GM12865 (cell line): ENCODE results near the gene NFATC1.
A peak's percentile ranks its signal among the peaks of the same experiment; 100 is the strongest.

Experiments used
- DNase-seq: peaks from one replicate; pipeline ENCODE4 v3.0.0; 2010; ENCODE audit warnings: low read depth
- H3K4me3 ChIP-seq: 2 replicates; pipeline ENCODE4 v1.5.1; 2011; ENCODE audit warnings: mild to moderate bottlenecking, low read depth, low read length, control low read depth
- CTCF ChIP-seq: IDR thresholded peaks from 2 replicates; pipeline ENCODE4 v1.5.1; 2011; ENCODE audit warnings: low read length, control low read depth, low read depth, inconsistent platforms; ENCODE audit not compliant: insufficient read depth; ENCODE audit errors: missing control alignments

NFATC1 gene

GRCh38 chr18:79388043-79388442 is 7.7 kb upstream of the NFATC1 start:
- DNase-seq: no peak
- H3K4me3 ChIP-seq: no peak overlapping the region
- no peak for TF ChIP-seq CTCF

DNA sequence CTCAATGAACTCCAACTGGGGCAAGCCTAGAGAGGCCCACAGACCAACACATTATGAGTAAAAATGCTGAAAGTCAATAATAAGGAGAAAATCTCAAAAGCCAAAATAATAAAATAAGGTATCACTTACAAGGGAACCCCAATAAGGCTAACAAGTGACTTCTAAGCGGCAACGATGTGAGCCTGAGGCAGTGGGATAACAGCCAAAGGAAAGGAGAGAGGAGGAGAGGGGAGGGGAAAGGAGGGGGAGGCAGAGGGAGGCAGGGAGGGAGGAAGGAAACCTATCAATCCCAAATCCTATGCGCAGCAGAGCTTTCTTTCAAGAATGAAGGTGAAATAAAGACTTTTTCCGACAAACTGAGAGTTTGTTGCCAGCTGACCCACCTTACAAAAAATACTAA is 6.0 kb upstream of the NFATC1 start:
- no peak for TF ChIP-seq CTCF
- no peak overlapping the region for H3K4me3 ChIP-seq
- DNase-seq: no peak

DNA sequence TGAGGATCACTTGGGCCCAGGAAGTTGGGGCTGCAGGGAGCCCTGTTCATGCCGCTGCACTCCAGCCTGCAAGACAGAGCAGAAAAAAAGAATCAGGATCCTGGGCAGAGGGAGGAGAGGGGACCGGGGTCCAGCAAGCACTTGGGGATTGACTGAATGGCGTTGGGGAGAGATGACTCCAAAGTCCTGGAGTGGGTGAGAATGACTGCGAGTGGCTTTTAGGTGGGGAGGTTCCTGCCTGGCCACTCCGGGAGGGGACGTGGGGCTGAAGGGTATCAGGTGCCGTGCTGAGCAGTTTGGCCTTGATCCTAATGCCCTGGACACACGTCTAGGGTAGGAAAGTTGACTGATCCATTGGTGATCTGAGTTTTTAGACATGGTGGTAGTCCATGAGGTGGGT is 3.5 kb upstream of the NFATC1 start:
- TF ChIP-seq CTCF: no peak
- H3K4me3 ChIP-seq: no peak overlapping the region
- DNase-seq: no peak

GRCh38 chr18:79393181-79393634 is 2.5 kb upstream of the NFATC1 start:
- H3K4me3 ChIP-seq: no peak overlapping the region
- TF ChIP-seq CTCF: no peak
- no peak for DNase-seq

- TF ChIP-seq CTCF: no peak
These were observed 1.8 kb upstream of the NFATC1 start for GRCh38 chr18:79393635-79394533.

GRCh38 chr18:79394534-79395307 is 1.0 kb upstream of the NFATC1 start:
- TF ChIP-seq CTCF: no peak
- peak overlapping the region; percentile 39 for H3K4me3 ChIP-seq
- no peak for DNase-seq

More at GRCh38 chr18:79393635-79394533, 1.8 kb upstream of the NFATC1 start:
- H3K4me3 ChIP-seq: peak overlapping the region; percentile 42
- DNase-seq: no peak
